ENCODE data around the gene AK5. TPM values are rescaled to one million over a fixed set of nuclear protein-coding genes. Genes with fewer than 3 reads are reported as not detected.

Gene AK5, protein sequence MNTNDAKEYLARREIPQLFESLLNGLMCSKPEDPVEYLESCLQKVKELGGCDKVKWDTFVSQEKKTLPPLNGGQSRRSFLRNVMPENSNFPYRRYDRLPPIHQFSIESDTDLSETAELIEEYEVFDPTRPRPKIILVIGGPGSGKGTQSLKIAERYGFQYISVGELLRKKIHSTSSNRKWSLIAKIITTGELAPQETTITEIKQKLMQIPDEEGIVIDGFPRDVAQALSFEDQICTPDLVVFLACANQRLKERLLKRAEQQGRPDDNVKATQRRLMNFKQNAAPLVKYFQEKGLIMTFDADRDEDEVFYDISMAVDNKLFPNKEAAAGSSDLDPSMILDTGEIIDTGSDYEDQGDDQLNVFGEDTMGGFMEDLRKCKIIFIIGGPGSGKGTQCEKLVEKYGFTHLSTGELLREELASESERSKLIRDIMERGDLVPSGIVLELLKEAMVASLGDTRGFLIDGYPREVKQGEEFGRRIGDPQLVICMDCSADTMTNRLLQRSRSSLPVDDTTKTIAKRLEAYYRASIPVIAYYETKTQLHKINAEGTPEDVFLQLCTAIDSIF
- 77.7 and 92.6 TPM in 2 replicates for total RNA-seq
- polyA plus RNA-seq (2012), result 39.0 TPM

DNA sequence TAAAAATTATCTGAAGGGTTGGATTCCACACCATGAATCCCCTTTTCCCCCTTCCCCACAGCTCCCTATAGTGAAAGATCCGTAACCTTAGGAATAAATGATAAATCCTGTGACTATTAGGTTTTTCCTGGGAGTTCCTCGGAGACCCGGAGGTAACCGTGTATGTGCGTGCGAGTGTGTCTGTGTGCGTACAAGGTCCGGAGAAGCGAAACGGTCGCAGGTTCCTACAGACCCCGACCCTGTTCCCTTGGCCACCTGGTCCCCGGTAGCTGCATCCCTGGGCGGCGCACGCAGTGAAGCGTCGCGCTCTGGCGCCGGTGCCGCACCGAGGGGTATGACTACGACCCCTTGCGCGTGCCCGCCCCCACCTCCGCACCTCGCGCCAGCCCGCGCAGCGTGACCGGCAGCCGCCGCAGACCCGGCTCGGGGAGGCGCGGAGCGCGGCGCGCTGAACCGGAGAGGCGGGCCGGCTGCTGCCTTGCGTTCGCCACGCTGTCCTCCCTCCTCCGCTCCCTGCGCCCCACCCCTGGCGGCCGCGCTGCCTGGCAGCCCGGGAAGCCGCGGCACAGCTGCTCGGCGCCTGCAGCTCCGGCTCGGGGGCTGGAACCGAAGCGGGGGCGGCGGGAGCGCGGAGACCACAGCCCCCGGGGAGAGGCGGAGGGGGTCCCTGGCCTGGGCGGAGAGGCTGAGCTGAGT is at the start of gene AK5:
Gene AK5, plus strand, starts transcription at position 529 of the 696 bp plus-strand sequence. CDS start 295 bp downstream, outside the sequence.
- peak; percentile 76 for DNase-seq (ENCODE audit: low read depth)

GRCh38 chr1:77232829-77233228 is 49.0 kb upstream of the AK5 start:
- no peak for DNase-seq (ENCODE audit: low read depth)

- no peak for DNase-seq (ENCODE audit: low read depth)
Observed at GRCh38 chr1:77234096-77234495, 47.7 kb upstream of the AK5 start.

GRCh38 chr1:77234943-77235342 is 46.9 kb upstream of the AK5 start:
- no peak for DNase-seq (ENCODE audit: low read depth)

GRCh38 chr1:77238462-77238861 is 43.4 kb upstream of the AK5 start:
- no peak for DNase-seq (ENCODE audit: low read depth)

DNA sequence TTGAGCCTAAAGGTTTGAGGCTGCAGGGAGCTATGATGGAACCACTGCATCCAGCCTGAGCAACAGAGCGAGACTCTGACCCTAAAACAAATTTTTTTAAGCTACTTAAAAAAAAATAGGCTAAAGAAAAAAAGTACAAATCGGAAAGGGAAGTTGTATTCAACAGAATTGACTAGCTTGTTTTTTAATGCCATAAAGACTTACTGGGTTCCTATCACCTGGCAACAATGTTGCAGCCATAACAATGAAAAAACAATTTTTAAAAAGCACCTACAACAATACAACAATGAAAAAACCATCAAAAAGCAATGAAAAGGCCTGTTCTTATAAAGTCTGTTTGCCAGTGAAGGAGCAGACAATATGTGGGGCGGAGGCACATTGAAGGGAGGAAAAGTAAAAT is 42.5 kb upstream of the AK5 start:
- DNase-seq (ENCODE audit: low read depth), result no peak

GRCh38 chr1:77245830-77246229 is 36.0 kb upstream of the AK5 start:
- DNase-seq (ENCODE audit: low read depth), result no peak

DNA sequence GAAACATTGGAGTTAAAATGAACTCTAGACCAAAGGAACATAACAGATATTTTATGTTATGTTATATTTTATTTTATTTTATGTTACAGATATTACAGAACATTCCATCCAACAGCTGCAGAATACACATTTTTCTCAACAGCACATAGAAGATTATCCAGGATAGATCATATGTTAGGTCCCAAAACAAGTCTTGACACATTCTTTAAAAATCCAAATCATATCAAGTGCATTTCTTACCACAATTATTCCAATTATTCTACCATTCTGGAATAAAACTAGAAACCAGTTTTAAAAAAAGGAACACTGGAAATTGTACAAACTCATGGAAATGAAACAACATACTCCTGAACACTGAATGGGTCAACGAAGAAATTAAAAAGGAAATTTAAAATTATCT is 31.7 kb upstream of the AK5 start:
- DNase-seq (ENCODE audit: low read depth), result peak; percentile 17

- DNase-seq (ENCODE audit: low read depth), result no peak
Observed at GRCh38 chr1:77253211-77253610, 28.6 kb upstream of the AK5 start.

GRCh38 chr1:77263708-77264107 is 18.1 kb upstream of the AK5 start:
- DNase-seq (ENCODE audit: low read depth), result no peak

GRCh38 chr1:77265180-77265579 is 16.6 kb upstream of the AK5 start:
- DNase-seq (ENCODE audit: low read depth), result no peak

DNA sequence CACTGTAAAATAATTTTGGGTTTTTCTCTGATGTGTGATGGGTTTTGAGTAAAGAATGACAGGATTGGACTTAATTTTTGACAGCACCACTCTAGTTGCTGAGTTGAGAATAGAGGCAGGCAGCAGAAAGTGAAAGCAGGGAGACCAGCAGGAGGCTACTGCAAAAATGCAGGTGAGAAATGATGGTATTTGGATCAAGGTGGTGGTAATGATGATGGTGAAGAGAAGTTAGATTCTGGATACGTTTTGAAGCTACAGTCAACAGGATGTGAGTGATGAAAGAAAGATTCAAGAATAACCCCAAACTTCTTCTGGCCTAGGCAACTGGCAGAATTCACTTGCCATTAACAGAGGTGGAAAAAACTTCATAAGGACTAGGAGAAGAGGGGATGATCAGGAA is 14.8 kb upstream of the AK5 start:
- DNase-seq (ENCODE audit: low read depth), result no peak

GRCh38 chr1:77271852-77272580 is 9.8 kb upstream of the AK5 start:
- DNase-seq (ENCODE audit: low read depth), result peak; percentile 61

DNA sequence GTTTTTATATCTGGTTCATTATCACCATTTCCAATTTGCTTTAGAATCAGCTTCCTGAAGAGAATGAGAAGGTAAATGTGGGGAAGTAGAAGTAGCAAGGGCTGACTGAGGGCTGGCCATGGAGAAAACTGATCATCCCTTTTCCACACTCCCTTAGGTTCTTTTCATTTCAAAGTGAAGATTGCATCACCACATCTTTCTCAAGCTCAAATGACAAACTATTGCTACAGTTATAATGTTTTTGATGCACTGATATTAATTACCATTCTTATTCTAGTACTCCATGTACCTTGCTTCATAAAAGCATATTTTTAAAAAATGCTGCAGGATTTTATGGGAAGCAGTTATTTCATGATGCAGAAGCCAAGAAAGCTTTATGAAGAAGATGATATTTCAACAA is 7.9 kb upstream of the AK5 start:
- DNase-seq (ENCODE audit: low read depth), result no peak

DNA sequence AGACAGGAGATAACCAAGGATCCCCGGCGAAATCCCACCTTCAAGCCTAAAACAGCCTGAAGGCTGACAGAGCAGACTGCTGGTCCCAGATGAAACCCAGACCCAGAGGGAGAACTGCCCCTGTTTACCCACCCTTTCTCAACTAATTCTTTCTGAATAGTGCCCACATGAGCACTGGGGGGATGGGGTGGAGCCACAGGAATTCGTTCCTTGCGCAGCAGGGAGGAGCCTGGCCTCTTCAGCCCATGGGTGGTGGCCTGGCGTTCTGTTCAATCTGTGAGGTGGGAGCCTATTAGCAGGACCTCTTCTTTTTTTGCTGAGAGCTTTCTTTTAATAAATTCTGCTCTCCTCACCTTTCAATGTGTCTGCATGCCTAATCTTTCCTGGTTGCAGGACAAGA is 6.6 kb upstream of the AK5 start:
- no peak for DNase-seq (ENCODE audit: low read depth)

DNA sequence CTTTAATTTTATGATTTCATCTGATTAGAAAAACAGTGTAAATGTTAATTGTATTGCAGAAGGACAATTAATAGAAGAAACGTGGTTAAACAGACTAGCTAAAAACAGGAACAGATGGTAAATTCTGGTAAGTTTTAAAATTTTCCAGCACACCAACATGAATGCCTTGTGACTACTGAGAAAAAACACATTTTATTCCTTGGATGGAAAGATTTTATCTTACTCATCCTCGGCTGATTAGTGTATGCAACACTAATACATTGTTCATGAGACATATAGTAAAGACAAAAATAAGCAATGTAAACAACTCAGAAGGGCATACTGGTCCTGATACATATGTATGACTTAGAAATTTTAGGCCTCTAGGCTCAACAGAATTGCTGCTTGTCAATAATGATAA is 4.9 kb upstream of the AK5 start:
- no peak for DNase-seq (ENCODE audit: low read depth)

GRCh38 chr1:77279929-77280328 is 1.9 kb upstream of the AK5 start:
- no peak for DNase-seq (ENCODE audit: low read depth)

DNA sequence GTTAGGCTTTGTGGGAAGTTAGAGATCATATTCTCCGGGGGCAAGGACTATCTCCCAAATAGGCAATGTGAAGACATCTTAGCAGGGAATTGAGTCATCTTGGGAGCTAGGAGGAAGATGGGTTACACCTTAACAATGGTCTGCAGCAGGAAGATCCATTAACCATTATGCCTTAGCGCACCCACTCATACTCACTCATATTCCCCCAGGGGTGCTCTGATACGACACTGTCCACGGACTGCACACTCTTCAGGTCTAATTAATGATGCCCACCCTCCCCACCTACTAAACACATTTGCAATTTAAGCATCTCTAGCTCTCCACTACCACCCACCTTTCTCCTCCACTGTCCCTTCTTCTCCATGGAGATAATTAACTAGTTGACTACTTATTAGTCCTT is 857 bp upstream of the AK5 start:
- no peak for DNase-seq (ENCODE audit: low read depth)

- peak; percentile 64 for DNase-seq (ENCODE audit: low read depth)
Observed at GRCh38 chr1:77282187-77282865, 507 bp downstream of the AK5 start.

GRCh38 chr1:77282866-77283539 is 1.2 kb downstream of the AK5 start:
- peak; percentile 11 for DNase-seq (ENCODE audit: low read depth)
